LHCN-M2 (cell line): ENCODE measurements around the gene ARID1B. TPM values are rescaled to one million over a fixed set of nuclear protein-coding genes. Genes with fewer than 3 reads are reported as not detected.
A peak's percentile ranks its signal among the peaks of the same experiment; 100 is the strongest.

Source experiments
- DNase-seq: peaks from one replicate; pipeline ENCODE4 v3.0.0-alpha.2; 2012; ENCODE audit warnings: low read depth
- total RNA-seq: library from RNA; depleted of rRNA; stranded (reverse); fragments of >200 nt; gene quantifications from 2 replicates; pipeline ENCODE4 v1.2.3, GENCODE V29; 2014

Gene ARID1B
- total RNA-seq, 1 experiment from 2014 or later, result 19.0 TPM

DNA sequence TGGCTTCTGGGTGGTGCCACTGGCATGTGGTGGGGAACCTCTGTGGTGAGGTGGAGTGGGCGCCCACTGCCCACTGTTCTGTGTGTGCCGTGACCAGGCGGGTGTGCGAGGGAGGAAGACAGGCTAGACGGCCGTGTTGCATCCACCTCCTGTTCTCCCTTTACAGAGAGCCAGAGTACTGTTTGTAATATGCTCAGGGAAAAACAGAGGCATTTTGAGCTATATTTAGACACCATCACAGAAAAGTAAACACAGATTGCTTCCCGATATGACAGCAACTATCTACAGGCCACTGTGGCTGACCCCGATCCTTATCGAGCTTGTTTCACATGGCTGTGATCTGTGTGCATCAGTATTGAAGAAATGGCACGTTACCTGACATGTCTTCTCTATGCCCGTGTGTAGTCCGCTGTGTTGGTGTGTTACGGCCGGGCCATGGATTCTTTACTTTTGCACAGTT is 45.6 kb downstream of the ARID1B start:
- DNase-seq, result no peak

DNA sequence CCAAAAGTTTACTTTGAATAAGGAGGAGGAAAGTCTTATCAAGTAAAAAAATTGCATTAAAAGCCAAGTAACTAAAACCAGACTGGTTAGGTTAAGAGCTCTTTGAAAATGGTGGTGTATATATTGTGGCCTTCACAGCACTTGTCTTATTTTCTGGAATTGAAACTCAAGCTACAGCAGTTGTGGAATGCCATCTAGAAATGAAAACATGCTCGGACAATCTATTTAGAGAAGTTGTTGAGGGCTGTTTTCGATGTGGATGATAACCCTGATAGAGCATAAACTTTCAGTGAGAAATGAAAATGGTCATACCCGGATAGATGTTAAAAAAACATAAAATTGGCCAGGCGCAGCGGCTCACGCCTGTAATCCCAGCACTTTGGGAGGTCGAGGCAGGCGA is 47.0 kb downstream of the ARID1B start:
- DNase-seq, result no peak

DNA sequence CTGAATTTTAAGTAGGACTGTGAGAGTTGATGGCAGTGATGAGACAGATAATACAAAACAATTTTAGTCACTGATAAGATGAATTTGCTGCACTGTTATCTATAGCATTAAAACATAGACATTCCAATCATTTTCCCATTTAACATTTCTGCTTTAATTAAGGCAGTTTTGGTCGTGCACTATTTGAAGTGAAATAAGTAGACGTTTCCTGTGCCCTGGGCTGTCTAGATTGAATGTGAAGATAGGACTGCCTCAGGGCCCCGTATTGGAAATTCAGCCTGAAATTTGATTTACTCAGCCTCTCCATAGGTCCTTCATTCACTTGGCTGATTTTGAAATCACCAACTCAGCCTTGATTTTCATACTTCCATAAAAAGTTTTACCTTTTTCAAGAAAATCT is 48.3 kb downstream of the ARID1B start:
- DNase-seq, result no peak

DNA sequence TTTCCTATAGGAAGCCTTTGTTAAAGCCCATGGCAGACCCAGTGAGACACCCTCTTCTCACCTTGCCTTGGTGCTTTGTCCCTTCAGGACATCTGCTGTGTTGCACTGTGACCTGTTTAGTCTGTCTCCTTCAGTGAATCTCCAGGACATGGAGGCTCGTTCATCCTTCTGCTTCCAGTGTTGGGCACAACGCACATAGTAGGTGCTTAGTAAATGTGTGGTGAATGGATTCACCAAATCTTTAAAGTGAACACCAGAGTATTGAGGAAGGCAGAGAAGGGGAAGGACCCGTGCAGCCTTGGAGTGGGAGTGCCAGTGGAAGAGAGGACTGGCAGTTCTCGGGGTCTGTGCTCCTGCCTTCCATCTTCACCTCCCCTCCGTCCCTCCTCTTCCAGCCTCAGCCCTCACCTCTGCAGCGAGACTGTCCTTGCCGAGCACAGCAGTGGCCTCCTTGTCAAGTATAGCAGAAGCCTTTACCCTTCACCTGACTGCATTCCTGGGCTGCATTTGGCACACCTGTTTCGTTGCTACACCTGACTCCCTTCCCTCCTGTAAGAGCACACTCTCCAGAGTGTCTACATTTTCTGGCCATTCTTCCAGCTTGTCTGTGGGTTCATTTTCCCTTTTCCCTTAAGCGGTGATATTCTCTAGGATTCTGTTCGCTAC is 49.2 kb downstream of the ARID1B start:
- DNase-seq, result no peak

DNA sequence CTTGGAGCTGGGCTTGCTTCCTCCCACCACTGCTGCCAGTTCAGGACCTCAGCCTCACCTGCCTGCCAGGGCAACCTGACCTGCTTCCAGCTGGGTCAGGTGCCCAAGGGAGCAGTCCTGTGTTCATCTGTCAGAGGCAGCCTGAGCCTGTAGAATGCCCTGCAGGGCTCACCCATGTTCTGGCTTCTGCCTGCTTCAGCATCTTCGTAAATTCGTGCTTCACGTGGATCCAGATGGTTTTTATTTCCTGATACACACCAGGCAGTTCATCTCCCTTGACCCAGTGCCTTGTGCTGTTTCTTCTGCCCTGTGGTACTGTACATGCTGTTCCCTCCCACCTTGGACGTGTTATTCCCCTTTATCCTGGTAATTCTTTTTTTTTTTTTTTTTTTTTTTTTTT is 50.2 kb downstream of the ARID1B start:
- DNase-seq, result no peak

DNA sequence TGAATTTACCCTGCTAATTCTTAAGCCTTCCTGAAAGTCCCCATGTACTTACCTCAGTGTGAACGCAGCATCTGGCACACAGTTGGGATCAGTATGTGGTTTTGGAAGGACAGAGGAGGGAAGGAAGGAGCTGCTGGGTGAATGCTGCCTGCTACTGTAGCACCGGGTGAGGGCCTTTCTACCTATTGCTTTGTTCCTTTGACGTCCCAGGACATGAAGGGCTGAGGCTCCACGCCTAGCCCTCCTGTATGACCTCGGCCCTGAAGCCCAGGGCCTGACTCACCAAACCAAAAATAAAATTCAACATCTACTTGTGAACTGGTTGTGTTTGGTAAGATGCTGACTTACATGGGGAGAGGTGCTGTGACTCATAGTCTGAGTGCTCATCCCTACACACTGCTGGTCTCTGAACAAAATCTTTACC is 51.1 kb downstream of the ARID1B start:
- peak; percentile 88 for DNase-seq

DNA sequence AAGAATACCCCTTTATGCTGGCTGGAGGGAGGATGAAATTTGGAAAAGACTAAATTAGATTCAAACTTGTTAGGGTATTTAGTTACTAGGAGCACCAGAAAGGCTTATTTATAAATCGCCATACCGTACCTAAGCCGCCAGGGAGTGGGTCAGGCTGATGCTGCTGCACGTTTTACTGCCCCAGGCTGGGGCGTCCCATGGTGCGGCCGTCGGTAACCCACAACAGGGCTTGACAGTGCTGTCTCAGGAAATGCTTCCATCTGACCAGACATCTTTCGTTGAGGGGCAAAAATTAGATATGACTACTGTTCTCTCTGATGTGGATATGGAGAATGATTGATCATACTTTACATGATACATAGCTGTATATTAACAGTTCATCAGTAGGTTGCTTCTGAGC is 52.9 kb downstream of the ARID1B start:
- no peak for DNase-seq

DNA sequence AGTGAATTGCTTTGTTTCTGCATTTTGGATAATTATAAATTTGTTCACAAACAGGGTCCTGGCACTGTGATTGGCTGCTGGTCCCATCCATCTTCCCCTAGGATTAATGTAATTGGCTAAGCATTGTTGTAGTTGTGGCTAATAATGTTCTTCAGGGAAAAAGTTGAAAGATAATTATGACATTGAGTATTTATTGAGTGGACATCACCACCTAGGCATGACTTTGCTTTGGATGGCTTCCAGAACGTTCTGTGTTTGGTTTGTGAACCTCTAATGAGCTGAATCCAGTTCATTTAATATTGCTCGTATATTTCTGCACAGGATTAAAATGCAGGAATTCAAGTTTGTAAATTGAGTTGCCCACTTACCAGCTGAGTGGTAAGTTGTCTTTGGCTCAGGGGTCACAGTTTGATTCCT is 55.1 kb downstream of the ARID1B start:
- DNase-seq, result peak; percentile 43

DNA sequence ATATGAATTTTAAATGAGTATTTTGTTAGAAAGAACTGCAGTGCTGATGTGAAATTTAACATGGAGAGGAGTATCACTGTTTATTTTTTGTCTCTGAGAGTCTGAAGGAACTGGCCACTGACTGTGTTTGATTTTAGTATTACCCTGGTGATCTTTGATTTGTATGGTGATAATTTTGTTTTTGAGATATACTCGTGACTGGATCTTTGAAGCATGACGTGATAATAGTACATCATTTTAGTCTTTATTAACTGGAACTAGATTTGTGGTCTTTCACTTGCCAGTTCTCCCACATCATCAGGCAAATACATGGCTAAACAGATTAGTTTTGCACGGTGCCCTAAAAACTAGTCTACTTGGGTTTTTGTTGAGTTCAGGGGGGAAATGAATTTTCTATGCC is 55.5 kb downstream of the ARID1B start:
- no peak for DNase-seq

DNA sequence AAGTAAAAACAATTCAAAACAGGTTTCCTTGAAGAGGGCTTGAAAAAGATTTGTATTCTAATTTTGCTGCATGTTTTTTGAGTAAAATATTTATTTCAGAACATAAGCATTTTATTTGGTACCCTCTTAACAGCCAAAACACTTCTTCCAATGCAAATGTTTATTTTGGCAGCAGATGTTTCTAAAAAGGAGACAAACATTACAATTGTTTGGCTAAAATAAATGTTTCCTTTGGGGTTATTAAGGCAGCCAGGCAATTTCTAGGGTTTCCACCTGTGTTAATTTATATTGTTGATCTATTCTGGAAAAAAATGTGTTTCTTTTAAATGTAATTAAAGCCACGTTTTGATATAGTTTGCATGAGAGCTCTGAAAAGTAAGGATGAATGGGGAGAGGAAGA is 56.6 kb downstream of the ARID1B start:
- no peak for DNase-seq

DNA sequence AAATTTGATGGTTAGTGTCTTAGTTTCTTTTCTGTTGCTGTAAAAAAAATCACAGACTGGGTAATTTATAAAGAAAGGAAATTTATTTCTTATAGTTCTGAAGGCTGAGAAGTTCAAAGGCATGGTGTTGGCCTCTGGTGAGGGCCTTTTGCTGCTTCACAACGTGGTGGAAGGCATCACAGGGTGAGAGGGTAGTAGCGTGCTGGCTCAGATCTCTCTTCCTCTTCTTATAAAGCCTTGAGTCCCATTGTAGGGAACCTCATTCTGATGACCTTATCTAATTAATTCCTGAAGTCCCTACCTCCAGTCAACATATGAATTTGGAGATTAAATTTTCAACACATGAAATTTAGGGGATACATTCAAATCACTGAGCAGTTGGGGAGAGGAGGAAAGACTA is 62.0 kb downstream of the ARID1B start:
- no peak for DNase-seq

DNA sequence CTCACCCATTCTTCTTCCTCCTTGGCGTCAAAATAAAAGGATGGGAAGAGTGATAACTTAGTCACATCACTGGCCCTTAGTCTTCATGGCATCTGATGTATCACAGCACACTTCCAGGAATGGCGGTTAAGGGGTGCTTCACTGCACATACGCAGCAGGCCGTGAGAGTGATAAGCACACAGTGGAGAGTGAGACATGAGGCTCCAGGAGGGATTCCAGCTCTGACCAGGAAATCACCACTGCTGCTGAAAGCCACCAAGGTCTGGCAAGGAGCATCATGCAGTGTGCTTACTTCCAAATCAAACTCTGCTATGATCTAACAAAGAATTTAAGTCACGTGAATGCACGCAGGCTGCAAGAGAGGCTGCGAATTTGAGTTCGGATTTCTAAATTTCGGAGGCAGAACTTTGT is 62.4 kb downstream of the ARID1B start:
- DNase-seq, result no peak

DNA sequence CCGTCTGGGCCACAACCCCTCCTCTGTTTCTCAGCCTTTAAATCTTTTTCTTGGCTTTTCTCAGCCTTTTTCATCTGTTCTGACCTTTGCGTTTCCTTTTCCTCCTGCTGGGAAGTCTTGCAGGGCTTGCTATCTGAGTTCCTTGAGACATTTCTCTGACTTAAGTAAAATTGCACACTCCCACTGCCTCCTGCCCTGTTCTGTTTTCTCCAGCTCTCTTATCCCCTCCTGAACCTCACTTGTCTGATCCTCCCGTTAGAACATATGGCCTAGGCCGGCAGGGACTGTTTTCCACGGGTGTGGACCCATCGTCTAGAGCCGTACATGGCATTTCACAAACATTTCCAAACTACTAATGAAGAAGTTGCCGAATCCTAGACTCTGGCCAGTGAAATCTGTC is 63.0 kb downstream of the ARID1B start:
- no peak for DNase-seq

DNA sequence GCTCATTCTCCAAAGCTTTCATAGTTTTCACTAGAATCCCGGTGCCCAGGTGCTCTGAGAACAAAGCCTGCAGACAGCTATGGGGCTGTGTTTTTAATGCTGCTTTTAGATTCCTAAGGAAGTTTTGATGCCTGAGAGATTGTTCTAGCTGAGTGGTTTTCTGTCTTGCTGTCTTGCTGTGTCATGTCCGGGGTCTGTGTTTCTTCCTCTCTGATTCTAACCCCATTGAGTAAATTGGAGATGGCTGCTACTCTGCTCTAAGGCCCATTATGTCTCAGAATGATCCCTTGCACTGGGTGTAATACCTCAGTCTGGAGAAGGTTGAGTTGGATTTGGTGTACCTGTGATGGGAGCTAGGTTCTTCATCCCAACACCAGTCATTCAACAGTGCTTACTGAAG is 63.4 kb downstream of the ARID1B start:
- no peak for DNase-seq

DNA sequence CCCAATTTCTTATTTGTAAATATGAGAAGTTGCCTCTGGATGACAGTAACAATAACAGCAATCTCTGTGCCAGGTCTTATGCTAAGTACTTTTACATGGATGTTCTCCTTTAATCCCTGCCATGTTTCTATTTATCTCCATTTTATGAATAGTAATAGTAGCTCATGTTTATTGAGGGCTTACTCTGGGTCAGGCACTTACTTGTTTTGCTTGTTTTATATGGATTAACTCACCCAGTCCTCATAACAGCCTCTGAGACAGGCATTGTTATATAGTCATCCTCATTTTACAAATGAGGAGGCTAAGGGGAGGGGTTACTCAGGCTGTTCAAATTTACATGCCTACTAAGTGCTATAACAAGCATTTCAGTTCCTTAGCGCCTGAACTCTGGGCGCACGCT is 64.3 kb downstream of the ARID1B start:
- DNase-seq, result no peak

DNA sequence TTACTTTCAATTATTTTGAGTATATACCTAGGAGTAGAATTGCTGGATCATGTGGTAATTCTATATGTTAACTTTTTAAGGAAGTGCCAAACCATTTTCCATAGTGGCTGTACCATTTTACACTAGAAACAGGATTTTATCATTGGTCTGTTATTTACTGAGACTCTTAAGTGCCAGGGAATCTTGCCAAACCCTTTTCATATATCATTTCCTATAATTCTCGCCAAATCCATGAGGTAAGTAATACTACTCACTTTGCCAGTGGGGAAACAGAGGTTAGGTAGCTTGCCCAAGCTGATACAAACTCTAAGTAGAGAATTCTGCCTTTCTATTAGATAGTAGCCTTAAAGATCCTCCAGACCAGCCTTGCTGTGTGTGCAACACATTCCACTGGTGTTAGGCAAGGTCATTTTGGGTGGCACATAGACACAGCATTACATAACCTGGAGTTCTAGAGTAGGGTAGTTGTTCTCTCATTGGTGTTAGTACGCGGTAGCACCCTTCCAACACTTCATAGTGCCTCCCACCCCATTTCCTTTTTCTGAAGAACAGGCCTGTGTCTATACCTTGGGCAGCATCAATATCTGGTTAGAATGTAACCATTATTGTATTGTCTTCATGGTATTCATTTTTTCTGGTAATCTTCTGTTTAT is 65.5 kb downstream of the ARID1B start:
- no peak for DNase-seq

DNA sequence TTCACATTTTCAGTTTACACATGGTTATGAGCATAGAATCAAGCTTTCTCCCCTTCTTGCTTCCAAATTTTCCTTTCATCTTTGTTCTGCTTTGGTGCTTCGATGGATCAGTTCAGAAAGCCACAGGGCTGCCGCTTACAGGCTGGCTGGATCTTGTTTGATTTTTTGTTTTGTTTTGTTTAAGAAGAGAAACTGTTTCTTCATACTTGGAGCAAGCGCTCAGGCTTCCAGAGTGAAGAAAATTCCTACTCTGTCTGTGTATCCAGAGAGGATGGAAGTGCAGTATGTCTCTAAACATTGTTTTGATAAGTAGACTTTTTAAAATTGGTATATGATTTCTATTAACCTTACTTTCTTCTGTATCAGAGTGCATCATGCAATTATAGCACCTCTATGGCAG is 66.9 kb downstream of the ARID1B start:
- DNase-seq, result no peak

DNA sequence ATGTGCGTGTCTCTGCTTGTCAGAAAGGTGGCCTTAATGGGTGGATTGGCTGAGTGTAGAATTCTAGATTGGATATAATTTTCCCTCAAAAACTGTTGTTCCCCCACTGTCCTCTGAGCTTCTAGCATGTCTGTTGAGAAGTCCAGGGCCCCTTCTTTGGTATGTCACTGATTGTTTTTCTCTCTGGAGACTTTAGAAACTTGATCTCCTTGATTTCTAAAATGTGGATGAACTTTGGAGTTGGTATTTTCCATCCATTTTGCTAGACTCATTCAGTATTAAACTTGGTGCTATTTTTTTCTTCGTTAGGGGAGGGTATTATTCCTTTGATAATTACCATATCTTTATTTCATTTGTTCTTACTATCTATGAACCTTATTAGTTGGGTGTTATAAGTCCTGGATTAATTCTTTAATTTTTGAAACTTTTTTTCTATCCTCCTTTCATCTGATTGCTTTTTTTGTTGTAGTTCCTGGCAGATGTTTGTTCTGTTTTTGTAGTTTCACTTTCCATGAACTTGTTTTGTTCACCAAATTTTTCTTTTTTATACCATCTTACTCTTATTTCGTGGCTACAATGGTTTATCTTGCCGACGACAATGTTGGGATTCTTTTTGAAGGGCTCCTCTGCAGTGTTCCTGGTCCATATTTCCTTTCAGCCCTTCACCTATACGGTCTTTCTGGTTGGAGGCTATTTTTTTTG is 68.4 kb downstream of the ARID1B start:
- DNase-seq, result no peak

DNA sequence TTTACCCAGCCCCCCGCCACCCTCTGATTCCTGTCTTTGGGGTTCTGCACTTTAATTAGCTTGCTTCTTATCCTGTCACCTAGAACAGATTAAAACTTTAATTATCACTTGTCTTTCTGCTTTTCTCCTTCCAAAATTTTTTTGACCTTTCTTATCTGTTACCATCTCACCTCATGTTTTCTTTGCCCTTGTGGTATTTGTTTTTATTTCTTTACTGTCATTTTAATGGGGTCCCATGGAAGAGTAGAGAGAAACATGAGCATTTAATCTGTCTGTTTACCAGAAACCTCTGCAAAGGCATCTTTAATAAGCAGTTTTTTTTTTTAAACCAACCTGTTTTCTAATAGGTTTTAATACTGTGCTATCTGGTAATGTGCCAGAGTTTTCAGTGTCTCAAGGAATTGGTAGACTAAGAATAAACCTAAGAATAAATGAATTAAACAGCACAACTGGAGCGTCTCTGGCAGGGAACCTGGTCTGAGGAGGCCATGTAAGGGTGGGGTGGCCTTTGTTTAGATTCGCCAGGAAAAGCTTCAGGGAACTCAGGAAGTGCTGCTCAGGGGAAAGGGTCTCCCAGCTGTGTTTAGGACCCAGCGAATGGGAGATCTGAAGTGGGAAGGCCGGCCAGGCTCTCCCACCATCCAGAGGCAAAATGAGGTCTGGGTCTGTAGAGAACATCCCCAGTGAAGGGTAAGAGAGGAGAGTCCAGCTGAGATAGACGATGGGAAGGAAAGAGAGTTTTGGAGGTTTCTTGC is 69.8 kb downstream of the ARID1B start:
- DNase-seq, result no peak

DNA sequence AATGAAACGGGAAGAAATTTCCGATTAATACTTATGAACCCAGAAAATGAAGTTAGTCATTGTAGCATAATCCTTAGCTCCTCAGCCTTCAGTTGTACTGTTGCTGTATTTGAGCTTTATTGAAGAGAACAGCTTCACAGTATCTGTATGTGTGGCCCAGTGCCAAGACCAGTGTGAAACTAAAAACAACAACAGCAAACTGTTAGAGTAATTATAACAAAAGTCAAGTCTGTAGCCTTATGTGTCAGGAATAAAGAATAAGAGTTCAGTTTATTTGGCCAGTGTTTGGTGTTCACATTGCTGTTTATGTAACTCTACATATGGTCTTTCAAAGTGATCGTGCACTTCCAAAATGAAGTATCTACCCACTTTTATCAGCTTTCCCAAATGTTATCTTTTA is 70.9 kb downstream of the ARID1B start:
- peak; percentile 12 for DNase-seq

DNA sequence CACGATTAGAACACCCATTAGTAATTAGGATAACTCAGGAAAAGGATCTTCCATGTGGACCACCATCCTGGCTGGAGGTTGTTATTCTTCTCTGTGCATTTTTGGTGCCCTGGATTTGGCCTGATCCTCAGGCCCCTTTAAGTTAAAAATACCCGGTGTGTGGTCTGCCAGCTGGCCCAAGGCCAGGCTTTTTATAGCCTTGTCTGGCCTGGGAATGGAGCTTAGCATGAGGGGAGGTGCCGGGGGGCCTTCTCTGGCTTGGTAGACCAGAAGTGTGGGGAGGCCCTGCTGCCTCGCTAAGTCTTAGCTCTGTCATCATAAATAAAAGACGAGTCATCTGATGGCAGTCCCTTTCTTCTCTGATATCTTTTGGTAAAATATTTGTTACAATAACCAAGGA is 71.4 kb downstream of the ARID1B start:
- peak; percentile 20 for DNase-seq

DNA sequence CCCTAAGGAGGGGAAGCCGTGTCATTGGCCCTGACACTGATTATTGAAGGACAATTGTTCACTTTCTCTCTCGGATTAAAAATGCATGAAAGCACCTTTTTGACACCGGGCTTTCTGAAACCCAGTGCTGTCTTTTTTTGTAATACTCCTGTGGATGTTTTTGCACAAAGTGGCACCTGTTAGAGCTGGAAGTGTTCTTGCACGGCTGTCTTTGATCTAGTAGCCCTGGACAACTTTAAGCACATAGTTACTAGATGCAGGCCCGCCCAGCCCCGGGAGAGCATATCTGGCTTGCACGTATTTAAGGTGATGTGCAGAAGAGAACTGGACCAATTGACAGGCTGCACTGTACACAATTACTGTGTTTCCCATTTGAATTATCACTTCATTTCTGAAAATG is 72.6 kb downstream of the ARID1B start:
- no peak for DNase-seq
